SK-N-SH (cell line): ENCODE measurements around the gene HHIPL1. TPM values are rescaled to one million over a fixed set of nuclear protein-coding genes. Genes with fewer than 3 reads are reported as not detected.

Source experiments
- CTCF ChIA-PET: fragments of 300-600, 350-600 bp; formaldehyde crosslinking; extraction: SDS; loops from one replicate; lab custom pipeline; 2021; lab: Yijun Ruan, JAX
- POLR2A ChIA-PET: fragments of 350-600 bp; sonication (Branson Sonifier 250); formaldehyde crosslinking; extraction: SDS; loops from one replicate; lab custom pipeline; 2020; ENCODE audit warnings: antibody characterized with exemption, inconsistent platforms; lab: Yijun Ruan, JAX
- DNase-seq: peaks from one replicate; pipeline ENCODE4 v3.0.0; 2012
- H2AFZ ChIP-seq: fragments of 200-600 bp; sonication (generic); 2 replicates; pipeline ENCODE4 v1.8.1; 2016; ENCODE audit warnings: antibody characterized with exemption, mild to moderate bottlenecking, low read depth
- H3F3A ChIP-seq: fragments of 200-600 bp; sonication (generic); replicated peaks from 2 replicates; pipeline ENCODE3; 2016; ENCODE audit warnings: antibody characterized with exemption, mild to moderate bottlenecking; ENCODE audit not compliant: insufficient read depth
- H3K27ac ChIP-seq, 2 experiments: fragments of 200-500 bp in 1 of 2; fragments of 200-600 bp in 1 of 2; sonication (Bioruptor generic) in 1 of 2; sonication (generic), shearing (Covaris generic) in 1 of 2; 2 replicates each; pipeline versions ENCODE4 v1.5.1 to v1.6.1; 2014 to 2016; ENCODE audit warnings: low read depth in 2 of 2, inconsistent platforms in 1 of 2, low read length in 1 of 2, mild to moderate bottlenecking in 1 of 2, mixed read lengths in 1 of 2
- H3K27me3 ChIP-seq: fragments of 200-600 bp; sonication (generic), shearing (Covaris generic); 2 replicates; pipeline ENCODE4 v1.6.1; 2016; ENCODE audit warnings: mixed run types; ENCODE audit not compliant: insufficient read depth
- H3K36me3 ChIP-seq, 2 experiments: fragments of 200-500 bp in 1 of 2; fragments of 200-600 bp in 1 of 2; sonication (Bioruptor generic) in 1 of 2; sonication (generic) in 1 of 2; replicated peaks in 1 of 2; 2 replicates each; pipeline versions ENCODE3 to v1.5.1; 2014 to 2016; ENCODE audit warnings: low read length in 1 of 2, mild to moderate bottlenecking in 1 of 2; ENCODE audit not compliant: insufficient read depth in 2 of 2, control insufficient read depth in 1 of 2
- H3K4me1 ChIP-seq, 2 experiments: fragments of 200-500 bp in 1 of 2; fragments of 200-600 bp in 1 of 2; sonication (Bioruptor generic) in 1 of 2; sonication (generic), shearing (Covaris generic) in 1 of 2; 2 replicates each; pipeline versions ENCODE4 v1.5.1 to v1.6.1; 2014 to 2016; ENCODE audit warnings: low read depth in 1 of 2, low read length in 1 of 2, mixed run types in 1 of 2; ENCODE audit not compliant: insufficient read depth in 2 of 2, control insufficient read depth in 1 of 2
- H3K4me2 ChIP-seq: fragments of 200-600 bp; sonication (generic), shearing (Covaris generic); 2 replicates; pipeline ENCODE4 v1.6.1; 2017; ENCODE audit warnings: mixed run types
- H3K4me3 ChIP-seq, 2 experiments: fragments of 200-500 bp in 1 of 2; fragments of 200-600 bp in 1 of 2; sonication (Bioruptor generic) in 1 of 2; sonication (generic), shearing (Covaris generic) in 1 of 2; 2 replicates each; pipeline versions ENCODE4 v1.5.1 to v1.8.1; 2014 to 2016; ENCODE audit warnings: low read depth in 2 of 2, inconsistent platforms in 1 of 2, low read length in 1 of 2, mild to moderate bottlenecking in 1 of 2, mixed read lengths in 1 of 2, moderate library complexity in 1 of 2
- H3K79me2 ChIP-seq: fragments of 200-600 bp; sonication (generic); 2 replicates; pipeline ENCODE4 v1.8.1; 2017; ENCODE audit warnings: mild to moderate bottlenecking; ENCODE audit not compliant: insufficient read depth
- H3K9ac ChIP-seq: fragments of 200-600 bp; sonication (generic); 2 replicates; pipeline ENCODE4 v1.6.1; 2017; ENCODE audit warnings: mixed run types
- H3K9me2 ChIP-seq: fragments of 200-600 bp; sonication (generic); 2 replicates; pipeline ENCODE4 v1.6.1; 2017; ENCODE audit warnings: mixed run types
- H3K9me3 ChIP-seq: fragments of 200-600 bp; sonication (generic); 2 replicates; pipeline ENCODE4 v1.6.1; 2017; ENCODE audit warnings: mixed run types, mild to moderate bottlenecking, moderate library complexity
- H4K20me1 ChIP-seq: fragments of 200-600 bp; sonication (generic); 2 replicates; pipeline ENCODE4 v1.6.1; 2017; ENCODE audit warnings: mild to moderate bottlenecking, mixed run types; ENCODE audit not compliant: insufficient read depth
- CHD2 ChIP-seq: fragments of 150-350 bp; IDR thresholded peaks from 2 replicates; pipeline ENCODE4 v1.6.1; 2018; ENCODE audit warnings: low read length; ENCODE audit not compliant: partially characterized antibody
- CTCF ChIP-seq: fragments of 200-600 bp; sonication (generic); IDR thresholded peaks from 2 replicates; pipeline ENCODE4 v1.6.1; 2017; ENCODE audit warnings: antibody characterized with exemption, mild to moderate bottlenecking, moderate library complexity
- ELF1 ChIP-seq: IDR thresholded peaks from 2 replicates; pipeline ENCODE4 v1.4.0; 2012
- EP300 ChIP-seq, 2 experiments: IDR thresholded peaks; 2 replicates each; pipeline versions ENCODE4 v1.4.0 to v1.6.1; 2012; ENCODE audit warnings: borderline replicate concordance in 1 of 2, low read depth in 1 of 2, low read length in 1 of 2
- FOSL2 ChIP-seq: IDR thresholded peaks from 2 replicates; pipeline ENCODE4 v1.4.0; 2012; ENCODE audit warnings: low read depth, mild to moderate bottlenecking, moderate library complexity, borderline replicate concordance
- FOXJ3 ChIP-seq: sonication (generic); formaldehyde crosslinking; IDR thresholded peaks from 2 replicates; pipeline ENCODE4 v1.5.1; 2020; ENCODE audit warnings: mild to moderate bottlenecking, missing genetic modification reagents
- FOXM1 ChIP-seq: IDR thresholded peaks from 2 replicates; pipeline ENCODE4 v1.4.0; 2012; ENCODE audit warnings: low read depth, mild to moderate bottlenecking
- GABPA ChIP-seq: IDR thresholded peaks from 2 replicates; pipeline ENCODE4 v1.4.0; 2012; ENCODE audit warnings: low read depth, mild to moderate bottlenecking
- GATA2 ChIP-seq: sonication (generic); formaldehyde crosslinking; IDR thresholded peaks from 2 replicates; pipeline ENCODE4 v1.5.0; 2020; ENCODE audit warnings: mild to moderate bottlenecking, missing genetic modification reagents
- JUND ChIP-seq: IDR thresholded peaks from 2 replicates; pipeline ENCODE4 v1.4.0; 2012
- MEF2A ChIP-seq: IDR thresholded peaks from 2 replicates; pipeline ENCODE4 v1.4.0; 2012; ENCODE audit warnings: low read depth, borderline replicate concordance
- NFIC ChIP-seq: IDR thresholded peaks from 2 replicates; pipeline ENCODE4 v1.4.0; 2012; ENCODE audit warnings: borderline replicate concordance
- NRF1 ChIP-seq: IDR thresholded peaks from 2 replicates; pipeline ENCODE4 v1.6.1; 2012; ENCODE audit warnings: low read depth, mild to moderate bottlenecking, low read length
- PBX3 ChIP-seq: IDR thresholded peaks from 2 replicates; pipeline ENCODE4; 2012
- RAD21 ChIP-seq: IDR thresholded peaks from 2 replicates; pipeline ENCODE4 v1.6.1; 2012; ENCODE audit warnings: mild to moderate bottlenecking, low read length
- RXRA ChIP-seq: IDR thresholded peaks from 2 replicates; pipeline ENCODE4 v1.4.0; 2012; ENCODE audit warnings: low read depth, mild to moderate bottlenecking, borderline replicate concordance
- SMC3 ChIP-seq: IDR thresholded peaks from 2 replicates; pipeline ENCODE4 v1.6.1; 2012; ENCODE audit warnings: low read depth, low read length, improper control_type of control experiment
- USF1 ChIP-seq: IDR thresholded peaks from 2 replicates; pipeline ENCODE4 v1.4.0; 2012; ENCODE audit warnings: low read depth, borderline replicate concordance
- YY1 ChIP-seq: IDR thresholded peaks from 2 replicates; pipeline ENCODE4 v1.4.0; 2012; ENCODE audit warnings: low read depth, mild to moderate bottlenecking
- WGBS: methylation state at CpG from one replicate; pipeline ENCODE4 v1.1.6; 2017; ENCODE audit warnings: low lambda C conversion rate; 5-methylcytosine and 5-hydroxymethylcytosine counted together
- polyA plus RNA-seq, 3 experiments: library from polyadenylated mRNA; depleted of rRNA; stranded (reverse); fragments of >200 nt; gene quantifications; 2 replicates each; pipeline ENCODE4 v1.2.3, GENCODE V29; 2012

Gene HHIPL1
- polyA plus RNA-seq, 1 of the 3 experiments (the other 2 are of a cell fraction) = 0.02 TPM

- ChIA-PET POLR2A (no interaction called here), CTCF (interaction anchor here (0.9 kb wide), 1 partner anchor 14 kb away, joined by 3 read pairs; no protein-coding TSS in a partner anchor)
- no peaks in the 10 kb centered on the region for H3K36me3 ChIP-seq
- no peaks in the 10 kb centered on the region for H3K9me2 ChIP-seq
- no peak overlapping the region for H3K4me3 ChIP-seq
- WGBS = 82% methylated on average over 6 of the region's 10 CpGs
- H3K4me1 ChIP-seq = no peaks in the 10 kb centered on the region
- TF ChIP-seq JUND = no peak
- no peak for TF ChIP-seq MEF2A
- TF ChIP-seq EP300 (IDR thresholded peaks at IDR 0.05; ENCODE audit: borderline replicate concordance in 1 of 2, low read depth in 1 of 2, low read length in 1 of 2) = no peak
- no peak for TF ChIP-seq ELF1
- TF ChIP-seq GATA2 (CRISPR knock-in tag) = no peak
- no peak for TF ChIP-seq NFIC
- no peak for TF ChIP-seq FOXM1
- no peak for TF ChIP-seq YY1
- TF ChIP-seq USF1 = no peak
- TF ChIP-seq PBX3 = no peak
- no peak for TF ChIP-seq FOXJ3
- no peak for TF ChIP-seq RXRA
- TF ChIP-seq NRF1 = no peak
- TF ChIP-seq CTCF = no peak
- TF ChIP-seq GABPA = no peak
- TF ChIP-seq RAD21 = no peak
- TF ChIP-seq FOSL2 = no peak
- no peak for TF ChIP-seq CHD2
- no peak for TF ChIP-seq SMC3
- TF ChIP-seq, all 33 proteins: peak for 0
- Histone ChIP-seq H3K27ac (no peak overlapping the region), H4K20me1 (no peaks in the 10 kb centered on the region), H3K27me3 (no peaks in the 10 kb centered on the region), H3K79me2 (no peaks in the 10 kb centered on the region), H3K9me3 (no peaks in the 10 kb centered on the region), H3F3A (no peaks in the 10 kb centered on the region), H3K4me2 (no peak overlapping the region), H2AFZ (no peak overlapping the region), H3K9ac (no peak overlapping the region)
- no peak for DNase-seq
Measured at GRCh38 chr14:99662846-99663245, 17.9 kb downstream of the HHIPL1 start.
